HepG2 (cell line): ENCODE results near the gene SPOP. TPM values are rescaled to one million over a fixed set of nuclear protein-coding genes. Genes with fewer than 3 reads are reported as not detected.

Source experiments
- DNMT3B ChIP-seq: conservative IDR thresholded peaks from 2 replicates; pipeline ENCODE4 v1.6.1; 2016; ENCODE audit warnings: missing biosample characterization, control low read depth
- FOXA1 ChIP-seq, 2 experiments: fragments of 450-650 bp in 1 of 2; sonication (generic) in 1 of 2; formaldehyde crosslinking in 1 of 2; IDR thresholded peaks; 2 replicates each; pipeline versions ENCODE4 v1.4.0 to v1.6.1; 2016 to 2020; ENCODE audit warnings: missing genetic modification reagents in 1 of 2
- NFKBIZ ChIP-seq: IDR thresholded peaks from 2 replicates; pipeline ENCODE4 v1.6.1; 2018; ENCODE audit warnings: missing genetic modification reagents, missing compliant biosample characterization
- RXRA ChIP-seq: sonication (generic); formaldehyde crosslinking; IDR thresholded peaks from 2 replicates; pipeline ENCODE4 v1.5.1; 2020; ENCODE audit warnings: missing genetic modification reagents
- SCMH1 ChIP-seq: sonication (generic); formaldehyde crosslinking; IDR thresholded peaks from 2 replicates; pipeline ENCODE4 v1.9.0; 2021; ENCODE audit warnings: missing genetic modification reagents, mild to moderate bottlenecking, borderline replicate concordance
- ZNF343 ChIP-seq: sonication (generic); formaldehyde crosslinking; IDR thresholded peaks from 2 replicates; pipeline ENCODE4 v1.4.0; 2020; ENCODE audit warnings: mild to moderate bottlenecking, missing genetic modification reagents
- ZNF350 ChIP-seq: sonication (generic); formaldehyde crosslinking; IDR thresholded peaks from 2 replicates; pipeline ENCODE4 v1.4.0; 2020; ENCODE audit warnings: mild to moderate bottlenecking, low read depth, missing genetic modification reagents, borderline replicate concordance
- ZNF367 ChIP-seq: sonication (generic); formaldehyde crosslinking; IDR thresholded peaks from 2 replicates; pipeline ENCODE4 v1.4.0; 2020; ENCODE audit warnings: missing genetic modification reagents, borderline replicate concordance
- ZNF430 ChIP-seq: sonication (generic); formaldehyde crosslinking; IDR thresholded peaks from 2 replicates; pipeline ENCODE4 v1.9.0; 2021; ENCODE audit warnings: mild to moderate bottlenecking, missing genetic modification reagents
- ZNF615 ChIP-seq: sonication (generic); formaldehyde crosslinking; IDR thresholded peaks from 2 replicates; pipeline ENCODE4 v1.5.0; 2020; ENCODE audit warnings: mild to moderate bottlenecking, missing genetic modification reagents, borderline replicate concordance
- ZNF781 ChIP-seq: sonication (generic); formaldehyde crosslinking; IDR thresholded peaks from 2 replicates; pipeline ENCODE4 v1.5.1; 2020; ENCODE audit warnings: borderline replicate concordance, mild to moderate bottlenecking, missing genetic modification reagents; ENCODE audit errors: not compliant biosample characterization
- ZNF878 ChIP-seq: sonication (generic); formaldehyde crosslinking; IDR thresholded peaks from 2 replicates; pipeline ENCODE4 v1.8.1; 2023; ENCODE audit warnings: mild to moderate bottlenecking, missing genetic modification reagents, moderate library complexity
- polyA plus RNA-seq, 8 experiments: library from polyadenylated mRNA; depleted of rRNA in 3 of 8; stranded (reverse) in 7 of 8; unstranded in 1 of 8; fragments of >200 nt; fragmentation: Illumina TruSeq in 4 of 8; extraction: Trizol in 4 of 8; gene quantifications; 2 replicates each; pipeline versions ENCODE4 v1.2.1 to v1.2.3, GENCODE V29; 2011 to 2016; ENCODE audit warnings: low read depth in 4 of 8, missing spikeins in 1 of 8, mixed read lengths in 1 of 8; ENCODE audit not compliant: insufficient read depth in 1 of 8
- total RNA-seq, 5 experiments: library from RNA; depleted of rRNA; stranded (reverse); fragments of >200 nt; fragmentation: Illumina TruSeq; extraction: Trizol; gene quantifications; 2 replicates each; pipeline ENCODE4 v1.2.3, GENCODE V29; 2016; ENCODE audit warnings: low read depth in 1 of 5
- TF ChIP-seq, protein P1 (sequence below), 2 experiments: sonication (generic) in 1 of 2; formaldehyde crosslinking in 1 of 2; IDR thresholded peaks; 2 replicates each; pipeline versions ENCODE4 v1.4.0 to v1.6.1; 2016 to 2020; ENCODE audit warnings: borderline replicate concordance in 1 of 2, low read depth in 1 of 2, mild to moderate bottlenecking in 1 of 2, missing genetic modification reagents in 1 of 2
- TF ChIP-seq, protein P2 (sequence below): IDR thresholded peaks from 2 replicates; pipeline ENCODE4 v1.6.1; 2016; ENCODE audit warnings: low read depth, control low read depth
- TF ChIP-seq, protein P3 (sequence below): sonication (generic); formaldehyde crosslinking; IDR thresholded peaks from 2 replicates; pipeline ENCODE4 v1.4.0; 2020; ENCODE audit warnings: mild to moderate bottlenecking, missing genetic modification reagents
- TF ChIP-seq, protein P4 (sequence below): sonication (generic); formaldehyde crosslinking; IDR thresholded peaks from 2 replicates; pipeline ENCODE4 v1.8.0; 2022; ENCODE audit warnings: low read depth, missing genetic modification reagents
- TF ChIP-seq, protein P5 (sequence below): IDR thresholded peaks from 2 replicates; pipeline ENCODE4 v1.6.1; 2018; ENCODE audit warnings: missing genetic modification reagents

SPOP gene
- total and polyA plus RNA-seq, 2 of the 13 experiments (the other 11 are each of a cell fraction or from before 2014, with no cell fraction given) = 52.8 to 60.8 TPM

DNA sequence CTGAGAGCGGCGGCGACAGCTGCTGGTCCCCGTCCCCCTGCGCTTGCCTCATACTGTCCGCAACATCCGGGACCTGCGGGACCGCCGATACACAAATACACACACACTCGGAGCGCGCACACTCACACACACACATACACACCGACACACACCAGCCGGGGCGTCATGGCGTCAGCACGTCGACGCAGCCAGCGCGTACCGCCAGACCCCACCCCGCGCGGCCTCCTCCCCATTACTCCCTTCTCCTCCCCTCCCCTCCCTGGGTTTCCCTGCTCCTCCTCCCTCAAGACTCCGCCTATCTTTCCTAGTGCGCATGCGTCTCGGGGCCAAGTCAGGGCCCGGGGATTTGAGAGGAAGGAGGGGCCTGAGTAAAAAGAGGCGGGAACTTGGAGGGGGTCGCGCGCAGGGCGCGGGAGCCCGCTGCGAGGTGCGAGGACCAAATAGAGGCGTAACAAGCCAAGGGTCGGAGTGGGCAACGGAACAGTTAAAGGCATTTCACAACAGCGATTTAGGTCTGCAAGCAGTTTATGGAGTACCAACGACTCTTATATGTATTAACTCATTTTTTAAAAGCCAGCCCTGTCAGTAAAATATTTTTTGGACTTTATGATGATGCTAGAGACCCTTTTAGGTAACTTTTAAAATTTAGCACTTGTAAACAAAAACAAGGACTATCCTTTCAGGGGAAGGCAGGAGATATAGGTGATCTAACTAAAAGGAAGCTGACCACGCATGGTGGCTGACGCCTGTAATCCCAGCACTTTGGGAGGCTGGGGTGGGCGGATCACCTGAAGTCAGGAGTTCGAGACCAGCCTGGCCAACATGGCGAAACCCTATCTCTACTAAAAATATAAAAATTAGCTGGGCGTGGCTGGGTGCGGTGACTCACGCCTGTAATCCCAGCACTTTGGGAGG, at the start of gene SPOP (continued):
- no peak for TF ChIP-seq SCMH1 (CRISPR knock-in tag)
- peak; percentile 99 for TF ChIP-seq DNMT3B
- TF ChIP-seq ZNF878 (CRISPR knock-in tag) = peak; percentile 100
- TF ChIP-seq, protein P1, sequence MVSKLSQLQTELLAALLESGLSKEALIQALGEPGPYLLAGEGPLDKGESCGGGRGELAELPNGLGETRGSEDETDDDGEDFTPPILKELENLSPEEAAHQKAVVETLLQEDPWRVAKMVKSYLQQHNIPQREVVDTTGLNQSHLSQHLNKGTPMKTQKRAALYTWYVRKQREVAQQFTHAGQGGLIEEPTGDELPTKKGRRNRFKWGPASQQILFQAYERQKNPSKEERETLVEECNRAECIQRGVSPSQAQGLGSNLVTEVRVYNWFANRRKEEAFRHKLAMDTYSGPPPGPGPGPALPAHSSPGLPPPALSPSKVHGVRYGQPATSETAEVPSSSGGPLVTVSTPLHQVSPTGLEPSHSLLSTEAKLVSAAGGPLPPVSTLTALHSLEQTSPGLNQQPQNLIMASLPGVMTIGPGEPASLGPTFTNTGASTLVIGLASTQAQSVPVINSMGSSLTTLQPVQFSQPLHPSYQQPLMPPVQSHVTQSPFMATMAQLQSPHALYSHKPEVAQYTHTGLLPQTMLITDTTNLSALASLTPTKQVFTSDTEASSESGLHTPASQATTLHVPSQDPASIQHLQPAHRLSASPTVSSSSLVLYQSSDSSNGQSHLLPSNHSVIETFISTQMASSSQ (IDR thresholded peaks at IDR 0.05; ENCODE audit: low read depth) = no peak; the same call in none of the 2 replicates
- TF ChIP-seq, protein P1 (CRISPR knock-in tag; IDR thresholded peaks at IDR 0.05; ENCODE audit: borderline replicate concordance) = peak; percentile 82
- TF ChIP-seq, protein P2, sequence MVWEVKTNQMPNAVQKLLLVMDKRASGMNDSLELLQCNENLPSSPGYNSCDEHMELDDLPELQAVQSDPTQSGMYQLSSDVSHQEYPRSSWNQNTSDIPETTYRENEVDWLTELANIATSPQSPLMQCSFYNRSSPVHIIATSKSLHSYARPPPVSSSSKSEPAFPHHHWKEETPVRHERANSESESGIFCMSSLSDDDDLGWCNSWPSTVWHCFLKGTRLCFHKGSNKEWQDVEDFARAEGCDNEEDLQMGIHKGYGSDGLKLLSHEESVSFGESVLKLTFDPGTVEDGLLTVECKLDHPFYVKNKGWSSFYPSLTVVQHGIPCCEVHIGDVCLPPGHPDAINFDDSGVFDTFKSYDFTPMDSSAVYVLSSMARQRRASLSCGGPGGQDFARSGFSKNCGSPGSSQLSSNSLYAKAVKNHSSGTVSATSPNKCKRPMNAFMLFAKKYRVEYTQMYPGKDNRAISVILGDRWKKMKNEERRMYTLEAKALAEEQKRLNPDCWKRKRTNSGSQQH (CRISPR knock-in tag) = peak; percentile 73
- peak; percentile 73 for TF ChIP-seq RXRA (CRISPR knock-in tag)
- TF ChIP-seq, protein P3, sequence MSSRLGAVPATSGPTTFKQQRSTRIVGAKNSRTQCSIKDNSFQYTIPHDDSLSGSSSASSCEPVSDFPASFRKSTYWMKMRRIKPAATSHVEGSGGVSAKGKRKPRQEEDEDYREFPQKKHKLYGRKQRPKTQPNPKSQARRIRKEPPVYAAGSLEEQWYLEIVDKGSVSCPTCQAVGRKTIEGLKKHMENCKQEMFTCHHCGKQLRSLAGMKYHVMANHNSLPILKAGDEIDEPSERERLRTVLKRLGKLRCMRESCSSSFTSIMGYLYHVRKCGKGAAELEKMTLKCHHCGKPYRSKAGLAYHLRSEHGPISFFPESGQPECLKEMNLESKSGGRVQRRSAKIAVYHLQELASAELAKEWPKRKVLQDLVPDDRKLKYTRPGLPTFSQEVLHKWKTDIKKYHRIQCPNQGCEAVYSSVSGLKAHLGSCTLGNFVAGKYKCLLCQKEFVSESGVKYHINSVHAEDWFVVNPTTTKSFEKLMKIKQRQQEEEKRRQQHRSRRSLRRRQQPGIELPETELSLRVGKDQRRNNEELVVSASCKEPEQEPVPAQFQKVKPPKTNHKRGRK (CRISPR knock-in tag) = peak; percentile 29; the same call in 1 of the 2 replicates
- peak; percentile 97 for TF ChIP-seq ZNF615 (CRISPR knock-in tag)
- peak; percentile 98 for TF ChIP-seq ZNF430
- TF ChIP-seq, protein P4, sequence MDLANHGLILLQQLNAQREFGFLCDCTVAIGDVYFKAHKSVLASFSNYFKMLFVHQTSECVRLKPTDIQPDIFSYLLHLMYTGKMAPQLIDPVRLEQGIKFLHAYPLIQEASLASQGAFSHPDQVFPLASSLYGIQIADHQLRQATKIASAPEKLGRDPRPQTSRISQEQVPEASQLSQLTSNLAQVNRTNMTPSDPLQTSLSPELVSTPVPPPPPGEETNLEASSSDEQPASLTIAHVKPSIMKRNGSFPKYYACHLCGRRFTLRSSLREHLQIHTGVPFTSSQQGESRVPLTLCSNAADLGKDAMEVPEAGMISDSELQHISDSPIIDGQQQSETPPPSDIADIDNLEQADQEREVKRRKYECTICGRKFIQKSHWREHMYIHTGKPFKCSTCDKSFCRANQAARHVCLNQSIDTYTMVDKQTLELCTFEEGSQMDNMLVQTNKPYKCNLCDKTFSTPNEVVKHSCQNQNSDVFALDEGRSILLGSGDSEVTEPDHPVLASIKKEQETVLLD (CRISPR knock-in tag) = peak; percentile 84
- TF ChIP-seq ZNF350 = peak; percentile 94; the same call in 1 of the 2 replicates
- peak; percentile 95; the same call in 1 of the 2 replicates for TF ChIP-seq ZNF343 (CRISPR knock-in tag)
- TF ChIP-seq NFKBIZ = peak; percentile 86
- TF ChIP-seq ZNF781 (CRISPR knock-in tag) = peak; percentile 99
- TF ChIP-seq ZNF367 (CRISPR knock-in tag) = peak; percentile 82
- TF ChIP-seq FOXA1 (IDR thresholded peaks at IDR 0.05) = no peak
- peak; percentile 89 for TF ChIP-seq FOXA1 (CRISPR knock-in tag; IDR thresholded peaks at IDR 0.05)
- TF ChIP-seq, protein P5, sequence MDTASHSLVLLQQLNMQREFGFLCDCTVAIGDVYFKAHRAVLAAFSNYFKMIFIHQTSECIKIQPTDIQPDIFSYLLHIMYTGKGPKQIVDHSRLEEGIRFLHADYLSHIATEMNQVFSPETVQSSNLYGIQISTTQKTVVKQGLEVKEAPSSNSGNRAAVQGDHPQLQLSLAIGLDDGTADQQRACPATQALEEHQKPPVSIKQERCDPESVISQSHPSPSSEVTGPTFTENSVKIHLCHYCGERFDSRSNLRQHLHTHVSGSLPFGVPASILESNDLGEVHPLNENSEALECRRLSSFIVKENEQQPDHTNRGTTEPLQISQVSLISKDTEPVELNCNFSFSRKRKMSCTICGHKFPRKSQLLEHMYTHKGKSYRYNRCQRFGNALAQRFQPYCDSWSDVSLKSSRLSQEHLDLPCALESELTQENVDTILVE = peak; percentile 92
